HL-60 (cell line): ENCODE results near the gene SCAMP2.

Experiments
- DNase-seq, 2 experiments: peaks; one replicate each; pipeline ENCODE4 v3.0.0-alpha.2; 2010 to 2020; ENCODE audit warnings: low read depth in 1 of 2, low spot score in 1 of 2
- H3K27ac ChIP-seq: fragments of 250-450 bp; sonication (Bioruptor Pico); replicated peaks from 2 replicates; pipeline ENCODE4 v1.5.1; 2020; ENCODE audit warnings: mild to moderate bottlenecking, moderate library complexity
- H3K27me3 ChIP-seq: fragments of 250-450 bp; sonication (Bioruptor Pico); 2 replicates; pipeline ENCODE4 v1.5.1; 2021; ENCODE audit warnings: mild to moderate bottlenecking, moderate library complexity; ENCODE audit not compliant: insufficient read depth, poor library complexity, severe bottlenecking
- H3K4me3 ChIP-seq: replicated peaks from 2 replicates; pipeline ENCODE4 v1.5.1; 2011; ENCODE audit warnings: mild to moderate bottlenecking, control low read depth, low read length; ENCODE audit not compliant: insufficient read depth
- CTCF ChIP-seq: IDR thresholded peaks from one replicate; pipeline ENCODE4 v1.5.1; 2011; ENCODE audit warnings: low read length, control low read depth, inconsistent platforms; ENCODE audit not compliant: insufficient read depth
- GABPA ChIP-seq: IDR thresholded peaks from 2 replicates; pipeline ENCODE4 v1.6.1; 2012; ENCODE audit warnings: low read depth
- POLR2AphosphoS5 ChIP-seq: IDR thresholded peaks from 2 replicates; pipeline ENCODE4 v1.6.1; 2012; ENCODE audit warnings: low read depth
- SPI1 ChIP-seq: IDR thresholded peaks from 2 replicates; pipeline ENCODE4 v1.6.1; 2012; ENCODE audit warnings: low read depth, mild to moderate bottlenecking, borderline replicate concordance
- TF ChIP-seq, protein P1 (sequence below): IDR thresholded peaks from 2 replicates; pipeline ENCODE4 v1.6.1; 2012; ENCODE audit warnings: low read depth; ENCODE audit not compliant: insufficient replicate concordance

The SCAMP2 gene

GRCh38 chr15:74844319-74845207, 28.6 kb downstream of the SCAMP2 start:
- DNase-seq = no peak
- Histone ChIP-seq H3K27me3 (no peaks in the 10 kb centered on the region), H3K27ac (peak overlapping the region; percentile 29), H3K4me3 (no peak overlapping the region)
- TF ChIP-seq GABPA (no peak), POLR2AphosphoS5 (no peak), SPI1 (no peak), CTCF (no peak)
- TF ChIP-seq, protein P1, sequence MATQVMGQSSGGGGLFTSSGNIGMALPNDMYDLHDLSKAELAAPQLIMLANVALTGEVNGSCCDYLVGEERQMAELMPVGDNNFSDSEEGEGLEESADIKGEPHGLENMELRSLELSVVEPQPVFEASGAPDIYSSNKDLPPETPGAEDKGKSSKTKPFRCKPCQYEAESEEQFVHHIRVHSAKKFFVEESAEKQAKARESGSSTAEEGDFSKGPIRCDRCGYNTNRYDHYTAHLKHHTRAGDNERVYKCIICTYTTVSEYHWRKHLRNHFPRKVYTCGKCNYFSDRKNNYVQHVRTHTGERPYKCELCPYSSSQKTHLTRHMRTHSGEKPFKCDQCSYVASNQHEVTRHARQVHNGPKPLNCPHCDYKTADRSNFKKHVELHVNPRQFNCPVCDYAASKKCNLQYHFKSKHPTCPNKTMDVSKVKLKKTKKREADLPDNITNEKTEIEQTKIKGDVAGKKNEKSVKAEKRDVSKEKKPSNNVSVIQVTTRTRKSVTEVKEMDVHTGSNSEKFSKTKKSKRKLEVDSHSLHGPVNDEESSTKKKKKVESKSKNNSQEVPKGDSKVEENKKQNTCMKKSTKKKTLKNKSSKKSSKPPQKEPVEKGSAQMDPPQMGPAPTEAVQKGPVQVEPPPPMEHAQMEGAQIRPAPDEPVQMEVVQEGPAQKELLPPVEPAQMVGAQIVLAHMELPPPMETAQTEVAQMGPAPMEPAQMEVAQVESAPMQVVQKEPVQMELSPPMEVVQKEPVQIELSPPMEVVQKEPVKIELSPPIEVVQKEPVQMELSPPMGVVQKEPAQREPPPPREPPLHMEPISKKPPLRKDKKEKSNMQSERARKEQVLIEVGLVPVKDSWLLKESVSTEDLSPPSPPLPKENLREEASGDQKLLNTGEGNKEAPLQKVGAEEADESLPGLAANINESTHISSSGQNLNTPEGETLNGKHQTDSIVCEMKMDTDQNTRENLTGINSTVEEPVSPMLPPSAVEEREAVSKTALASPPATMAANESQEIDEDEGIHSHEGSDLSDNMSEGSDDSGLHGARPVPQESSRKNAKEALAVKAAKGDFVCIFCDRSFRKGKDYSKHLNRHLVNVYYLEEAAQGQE = no peak

- TF ChIP-seq, protein P1 = no peak
- TF ChIP-seq SPI1 (no peak), POLR2AphosphoS5 (no peak), GABPA (no peak), CTCF (no peak)
- peak overlapping the region; percentile 80 for H3K27ac ChIP-seq
- H3K4me3 ChIP-seq = no peak overlapping the region
- no peak for DNase-seq
- H3K27me3 ChIP-seq = no peaks in the 10 kb centered on the region
Measured at GRCh38 chr15:74843891-74844299, 29.3 kb downstream of the SCAMP2 start.

DNA sequence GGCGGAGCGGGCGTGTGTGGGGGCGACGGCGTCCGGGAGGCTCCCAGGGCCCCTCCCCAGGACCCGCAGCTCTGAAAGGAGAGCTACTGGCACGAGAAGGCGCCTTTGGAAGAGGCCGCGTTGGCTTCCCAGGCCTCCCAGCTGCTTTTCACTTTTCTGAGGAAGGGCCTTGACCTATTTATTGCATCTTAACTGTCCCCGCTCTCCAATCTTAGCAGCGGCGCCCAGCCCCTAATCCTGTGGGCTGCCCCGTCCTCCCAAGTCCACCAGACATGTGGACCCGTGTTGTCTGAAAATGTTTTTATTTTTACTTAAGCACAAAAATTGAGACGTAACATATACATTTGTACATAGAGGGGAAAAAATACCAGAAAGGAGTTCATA, 29.7 kb downstream of the SCAMP2 start:
- no peak for TF ChIP-seq CTCF
- TF ChIP-seq POLR2AphosphoS5 = no peak
- TF ChIP-seq, protein P1 = no peak
- no peak for TF ChIP-seq GABPA
- TF ChIP-seq SPI1 = no peak
- Histone ChIP-seq H3K4me3 (peak overlapping the region; percentile 39), H3K27ac (peak overlapping the region; percentile 80), H3K27me3 (no peaks in the 10 kb centered on the region)
- no peak for DNase-seq
